DND-41 (cell line): ENCODE results near the gene LGI1.

Experiments
- ATAC-seq: fragments of 200-7000 bp; cut with Tn5 transposase; 3 replicates; pipeline ENCODE4 v1.9.1; 2021; ENCODE audit warnings: low read depth; ENCODE audit not compliant: insufficient read depth
- DNase-seq: peaks from one replicate; pipeline ENCODE4 v3.0.0-alpha.2; 2020
- H2AFZ ChIP-seq: 2 replicates; pipeline ENCODE4 v1.6.0; 2012; ENCODE audit warnings: low read depth, low read length
- H3K27ac ChIP-seq: 2 replicates; pipeline ENCODE4 v1.5.1; 2012; ENCODE audit warnings: low read length, inconsistent platforms
- H3K27me3 ChIP-seq: fragments of 200-600 bp; sonication (generic); 2 replicates; pipeline ENCODE4 v1.6.0; 2012; ENCODE audit warnings: low read length, mild to moderate bottlenecking, inconsistent platforms; ENCODE audit not compliant: insufficient read depth, poor library complexity
- H3K36me3 ChIP-seq: 2 replicates; pipeline ENCODE4 v1.5.1; 2012; ENCODE audit warnings: low read length, inconsistent platforms; ENCODE audit not compliant: insufficient read depth
- H3K4me1 ChIP-seq: 2 replicates; pipeline ENCODE4 v1.5.1; 2012; ENCODE audit warnings: mild to moderate bottlenecking, low read length; ENCODE audit not compliant: insufficient read depth
- H3K4me2 ChIP-seq: 2 replicates; pipeline ENCODE4 v1.6.0; 2012; ENCODE audit warnings: mild to moderate bottlenecking, moderate library complexity, low read length, inconsistent platforms; ENCODE audit not compliant: insufficient read depth
- H3K4me3 ChIP-seq, 2 experiments: fragments of 200-600 bp in 1 of 2; shearing (Covaris generic) in 1 of 2; 2 replicates each; pipeline ENCODE4 v1.5.1; 2012 to 2016; ENCODE audit warnings: inconsistent platforms in 2 of 2, low read length in 2 of 2, mild to moderate bottlenecking in 2 of 2, low read depth in 1 of 2, moderate library complexity in 1 of 2
- H3K79me2 ChIP-seq: 2 replicates; pipeline ENCODE4 v1.6.0; 2012; ENCODE audit warnings: low read length, inconsistent platforms; ENCODE audit not compliant: insufficient read depth
- H3K9ac ChIP-seq: 2 replicates; pipeline ENCODE4 v1.6.0; 2012; ENCODE audit warnings: low read depth, mild to moderate bottlenecking, inconsistent platforms, low read length, moderate library complexity
- H3K9me3 ChIP-seq: 2 replicates; pipeline ENCODE4 v1.5.1; 2012; ENCODE audit warnings: low read length, moderate library complexity, mild to moderate bottlenecking, inconsistent platforms; ENCODE audit not compliant: insufficient read depth, severe bottlenecking
- H4K20me1 ChIP-seq: 2 replicates; pipeline ENCODE4 v1.6.0; 2012; ENCODE audit warnings: low read length; ENCODE audit not compliant: insufficient read depth
- EZH2 ChIP-seq: IDR thresholded peaks from 3 replicates; pipeline ENCODE4 v1.6.1; 2012; ENCODE audit warnings: borderline replicate concordance, low read depth, mild to moderate bottlenecking, moderate library complexity, low read length, inconsistent platforms; ENCODE audit not compliant: severe bottlenecking
- TF ChIP-seq, protein P1 (sequence below): IDR thresholded peaks from 2 replicates; pipeline ENCODE4 v1.5.1; 2012; ENCODE audit warnings: borderline replicate concordance, low read length, moderate library complexity, mild to moderate bottlenecking; ENCODE audit not compliant: poor library complexity, severe bottlenecking; ENCODE audit errors: extremely low read depth

The LGI1 gene

DNA sequence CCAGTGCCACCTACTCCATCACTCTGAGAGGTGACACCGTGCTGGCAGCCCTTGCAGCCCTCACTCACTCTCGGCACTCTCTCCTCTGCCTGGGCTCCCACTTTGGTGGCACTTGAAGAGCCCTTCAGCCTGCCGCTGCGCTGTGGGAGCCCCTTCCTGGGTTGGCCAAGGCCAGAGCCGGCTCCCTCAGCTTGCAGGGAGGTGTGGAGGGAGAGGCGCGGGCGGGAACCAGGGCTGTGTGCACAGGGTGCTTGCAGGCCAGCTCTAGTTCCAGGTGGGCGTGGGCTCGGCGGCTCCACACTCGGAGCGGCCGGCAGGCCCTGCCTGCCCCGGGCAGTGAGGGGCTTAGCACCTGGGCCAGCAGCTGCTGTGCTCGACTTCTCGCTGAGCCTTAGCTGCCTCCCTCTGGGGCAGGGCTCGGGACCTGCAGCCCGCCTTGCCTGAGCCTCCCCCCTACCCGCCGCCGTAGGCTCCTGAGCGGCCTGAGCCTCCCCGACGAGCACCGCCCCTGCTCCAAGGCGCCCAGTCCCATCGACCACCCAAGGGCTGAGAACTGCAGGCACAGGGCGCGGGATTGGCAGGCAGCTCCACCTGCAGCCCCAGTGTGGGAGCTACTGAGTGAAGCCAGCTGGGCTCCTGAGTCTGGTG lies 87.4 kb downstream of the LGI1 start:
- no peaks in the 10 kb centered on the region for H3K9me3 ChIP-seq
- ATAC-seq (no peak), DNase-seq (no peak)
- H3K36me3 ChIP-seq: no peaks in the 10 kb centered on the region
- H4K20me1 ChIP-seq: no peaks in the 10 kb centered on the region
- H3K79me2 ChIP-seq: no peaks in the 10 kb centered on the region
- TF ChIP-seq, protein P1, sequence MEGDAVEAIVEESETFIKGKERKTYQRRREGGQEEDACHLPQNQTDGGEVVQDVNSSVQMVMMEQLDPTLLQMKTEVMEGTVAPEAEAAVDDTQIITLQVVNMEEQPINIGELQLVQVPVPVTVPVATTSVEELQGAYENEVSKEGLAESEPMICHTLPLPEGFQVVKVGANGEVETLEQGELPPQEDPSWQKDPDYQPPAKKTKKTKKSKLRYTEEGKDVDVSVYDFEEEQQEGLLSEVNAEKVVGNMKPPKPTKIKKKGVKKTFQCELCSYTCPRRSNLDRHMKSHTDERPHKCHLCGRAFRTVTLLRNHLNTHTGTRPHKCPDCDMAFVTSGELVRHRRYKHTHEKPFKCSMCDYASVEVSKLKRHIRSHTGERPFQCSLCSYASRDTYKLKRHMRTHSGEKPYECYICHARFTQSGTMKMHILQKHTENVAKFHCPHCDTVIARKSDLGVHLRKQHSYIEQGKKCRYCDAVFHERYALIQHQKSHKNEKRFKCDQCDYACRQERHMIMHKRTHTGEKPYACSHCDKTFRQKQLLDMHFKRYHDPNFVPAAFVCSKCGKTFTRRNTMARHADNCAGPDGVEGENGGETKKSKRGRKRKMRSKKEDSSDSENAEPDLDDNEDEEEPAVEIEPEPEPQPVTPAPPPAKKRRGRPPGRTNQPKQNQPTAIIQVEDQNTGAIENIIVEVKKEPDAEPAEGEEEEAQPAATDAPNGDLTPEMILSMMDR: no peak
- no peak for TF ChIP-seq EZH2
- no peaks in the 10 kb centered on the region for H3K4me1 ChIP-seq
- no peak overlapping the region for H2AFZ ChIP-seq
- H3K4me2 ChIP-seq: no peak overlapping the region
- peaks cover 16% of the 10 kb centered on the region for H3K27me3 ChIP-seq
- no peak overlapping the region for H3K27ac ChIP-seq
- H3K4me3 ChIP-seq: no peak overlapping the region
- no peak overlapping the region for H3K9ac ChIP-seq
